Activated CD4-positive, alpha-beta T cell treated with anti-CD3 and anti-CD28 coated beads, Interleukin-2, amount 10 ng/mL, durations not matched to agents 7 days and 5 days (primary cell): ENCODE measurements around the gene B3GAT3. TPM values are rescaled to one million over a fixed set of nuclear protein-coding genes. Genes with fewer than 3 reads are reported as not detected.
"Not testable (repeated sequence)": the region's sequence is repeated elsewhere in the genome, so short reads cannot be mapped to it uniquely, and the experiment has no call there.

Experiments used
- CTCF ChIA-PET: fragments of 350-600 bp; sonication (Branson Sonifier 250); formaldehyde crosslinking; loops from one replicate; lab custom pipeline; 2021; ENCODE audit warnings: antibody characterized with exemption; lab: Charles Lee
- POLR2A ChIA-PET: fragments of 350-600 bp; sonication (Branson Sonifier 250); formaldehyde crosslinking; loops from one replicate; lab custom pipeline; 2021; ENCODE audit warnings: antibody characterized with exemption; lab: Charles Lee
- DNase-seq: peaks from one replicate; pipeline ENCODE4 v3.0.0-alpha.2; 2020
- H3K27ac Mint-ChIP-seq: one replicate; pipeline ENCODE4 v1.8.0; 2021; ENCODE audit warnings: mild to moderate bottlenecking, moderate library complexity, mixed read lengths
- H3K27me3 Mint-ChIP-seq: one replicate; pipeline ENCODE4 v1.8.0; 2021; ENCODE audit warnings: mixed read lengths
- H3K36me3 Mint-ChIP-seq: one replicate; pipeline ENCODE4 v1.8.0; 2021; ENCODE audit warnings: low read depth, mixed read lengths
- H3K4me1 Mint-ChIP-seq: one replicate; pipeline ENCODE4 v1.8.0; 2021; ENCODE audit warnings: mixed read lengths
- H3K4me3 Mint-ChIP-seq: one replicate; pipeline ENCODE4 v1.8.0; 2021; ENCODE audit warnings: mild to moderate bottlenecking, moderate library complexity, mixed read lengths
- H3K9me3 Mint-ChIP-seq: one replicate; pipeline ENCODE4 v1.8.0; 2021; ENCODE audit warnings: mixed read lengths
- microRNA-seq: library from miRNA; unstranded; fragments of <30 nt; microRNA quantifications from one replicate; pipeline ENCODE4 v1.2.0, GENCODE V29; 2021; ENCODE audit warnings: borderline microRNAs expressed, borderline replicate concordance
- total RNA-seq, 2 experiments: library from RNA; stranded (reverse); gene quantifications; one replicate each; pipeline ENCODE4 v1.2.3, GENCODE V29; 2021

Gene B3GAT3
- total RNA-seq, 2 experiments from 2014 or later = 63.4 to 71.1 TPM

DNA sequence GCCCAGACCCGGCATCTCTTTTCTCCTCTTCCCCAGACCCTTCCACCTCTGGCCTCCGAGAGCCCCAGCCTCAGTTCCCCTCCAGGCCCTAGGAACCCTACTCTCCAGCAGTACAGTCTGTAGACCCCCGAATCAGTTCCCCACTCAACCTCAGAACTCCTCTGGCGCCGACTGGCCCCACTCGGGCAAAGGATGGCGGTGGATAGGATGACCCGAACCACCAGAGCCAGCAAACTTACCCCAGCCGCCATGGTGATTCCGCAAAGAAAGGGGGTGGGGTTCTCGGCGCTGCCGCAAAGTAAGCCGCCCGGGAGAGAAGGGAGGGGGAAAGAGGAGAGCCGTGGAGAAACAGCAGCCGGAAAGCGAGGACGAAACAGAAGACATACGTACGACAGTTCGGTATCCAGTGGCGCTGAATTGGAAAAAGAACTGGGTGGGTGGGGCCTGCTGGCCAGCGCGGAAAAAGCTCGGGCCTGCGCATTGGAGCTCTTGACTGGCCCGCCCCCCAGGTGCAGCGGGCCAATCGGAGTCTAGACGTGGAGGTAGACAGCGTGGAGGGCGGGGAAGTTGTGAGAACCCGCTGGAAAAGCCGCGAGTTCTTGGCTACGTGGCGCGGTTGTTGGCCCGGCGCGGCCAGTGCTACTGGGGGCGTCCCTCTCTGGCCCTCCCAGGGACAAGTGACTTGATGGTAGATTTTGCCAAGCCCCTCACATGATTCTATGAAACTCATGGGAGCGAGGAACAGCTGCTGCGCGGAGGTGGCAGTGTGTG is 48.0 kb downstream of the B3GAT3 start, which contains the start of gene EEF1G:
Gene EEF1G, minus strand, starts transcription at position 300 of the 771 bp plus-strand sequence. Its CDS starts 49 bp downstream, at position 251.
- peak; percentile 99 for DNase-seq
- peaks cover 56% of the 10 kb centered on the region for H3K4me1 Mint-ChIP-seq
- ChIA-PET CTCF (interaction anchor here (0.6 to 2.0 kb wide), 10 partner anchors 8 to 280 kb away, joined by 3 to 11 read pairs (median 3); no protein-coding TSS in a partner anchor), POLR2A (interaction anchor here (0.6 to 1.4 kb wide), 9 partner anchors 17 to 783 kb away, joined by 3 to 14 read pairs (median 4); partner anchors contain the start of genes C11orf98, CSKMT, MTA2 and TUT1)
- no peaks in the 10 kb centered on the region for H3K27me3 Mint-ChIP-seq
- H3K4me3 Mint-ChIP-seq = peak within 1 kb of the TSS; percentile 96
- H3K27ac Mint-ChIP-seq = peak within 1 kb of the TSS; percentile 94
- H3K9me3 Mint-ChIP-seq = no peaks in the 10 kb centered on the region
- H3K36me3 Mint-ChIP-seq = peaks cover 56% of the 10 kb centered on the region

DNA sequence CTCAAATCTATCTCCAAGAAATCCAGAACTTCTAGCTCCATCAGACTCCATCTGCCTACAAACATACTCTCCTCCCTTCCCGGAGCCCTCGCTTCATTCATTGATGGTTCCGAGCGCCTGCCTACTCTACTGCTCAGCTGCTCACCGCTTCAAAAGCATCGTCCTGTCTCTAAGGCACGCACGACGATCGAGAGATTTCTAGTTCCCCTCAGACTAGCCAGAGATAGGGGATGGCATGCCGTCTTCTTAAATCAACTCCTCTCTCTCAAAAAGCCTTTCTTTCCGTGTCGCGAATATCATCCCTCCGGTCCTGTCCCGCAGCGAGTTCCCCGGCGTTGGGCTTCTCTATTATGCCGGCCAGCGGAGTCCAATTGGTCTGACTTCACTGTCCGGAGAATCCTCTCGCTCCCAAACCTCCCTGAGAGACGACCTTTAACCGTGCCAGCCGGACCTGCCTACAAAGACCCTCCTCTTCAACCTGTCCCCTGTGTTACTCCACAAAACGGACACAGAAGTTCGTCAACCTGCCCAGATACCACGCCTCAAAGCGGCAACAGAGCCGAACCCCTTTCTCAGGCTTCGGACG is 48.7 kb downstream of the B3GAT3 start:
- Mint-ChIP-seq H3K27ac (peak overlapping the region; percentile 94), H3K27me3 (no peaks in the 10 kb centered on the region), H3K4me1 (peaks cover 58% of the 10 kb centered on the region), H3K9me3 (no peaks in the 10 kb centered on the region), H3K4me3 (peak overlapping the region; percentile 96), H3K36me3 (peaks cover 56% of the 10 kb centered on the region)
- DNase-seq = peak; percentile 42
- CTCF ChIA-PET = interaction anchor here (0.6 to 2.0 kb wide), 7 partner anchors 16 to 215 kb away, joined by 3 to 11 read pairs (median 4); partner anchors contain the start of gene TUT1
- POLR2A ChIA-PET = interaction anchor here (0.6 to 1.4 kb wide), 8 partner anchors 16 to 783 kb away, joined by 3 to 14 read pairs (median 4); partner anchors contain the start of genes C11orf98, CSKMT, MTA2 and TUT1

DNA sequence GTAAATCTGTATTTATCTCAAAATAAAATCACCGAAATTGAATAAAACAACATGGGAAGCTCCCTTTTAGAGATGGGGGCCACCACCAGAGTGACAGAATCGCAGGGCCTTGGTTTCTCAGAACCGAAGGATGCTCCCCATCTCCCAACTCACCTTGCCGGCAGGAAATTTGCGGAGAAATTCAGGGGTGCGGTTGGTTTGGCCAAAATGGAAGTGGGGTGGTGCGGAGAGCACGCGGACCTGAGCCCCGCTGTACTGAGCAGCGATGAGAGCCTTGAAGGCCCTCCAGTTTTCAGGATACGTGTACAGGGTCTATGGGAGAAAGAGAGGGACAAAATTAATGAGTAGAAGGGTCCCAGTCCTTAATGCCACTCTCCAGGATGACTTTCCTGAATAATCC is 49.4 kb downstream of the B3GAT3 start:
- Mint-ChIP-seq H3K9me3 (no peaks in the 10 kb centered on the region), H3K4me3 (peak overlapping the region; percentile 96), H3K4me1 (peaks cover 59% of the 10 kb centered on the region), H3K36me3 (peaks cover 54% of the 10 kb centered on the region), H3K27me3 (no peaks in the 10 kb centered on the region), H3K27ac (peak overlapping the region; percentile 94)
- POLR2A ChIA-PET = no interaction called here
- no peak for DNase-seq
- CTCF ChIA-PET = interaction anchor here (0.8 to 1.5 kb wide), 2 partner anchors 19 to 148 kb away, joined by 3 to 4 read pairs; partner anchors contain the start of gene TUT1

DNA sequence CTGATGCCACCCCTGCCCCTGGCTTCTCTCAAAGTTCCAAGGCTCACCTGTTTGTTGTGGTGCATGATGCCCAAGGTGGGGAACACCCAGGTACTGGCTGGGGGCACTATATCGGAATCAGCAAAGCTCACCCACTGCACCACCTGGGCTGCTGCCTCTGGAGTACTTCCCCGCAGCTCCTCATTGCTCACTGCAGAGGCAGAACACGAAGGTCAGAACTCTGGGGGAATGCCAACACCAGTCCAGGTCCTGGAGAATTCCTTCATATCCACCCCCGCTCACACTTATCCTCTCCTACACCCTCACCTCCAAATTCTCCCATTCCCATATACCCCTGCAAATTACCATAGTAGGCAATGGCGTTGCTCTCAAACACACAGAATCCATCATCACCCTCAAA is 50.3 kb downstream of the B3GAT3 start:
- Mint-ChIP-seq H3K4me1 (peaks cover 66% of the 10 kb centered on the region), H3K4me3 (peak overlapping the region; percentile 24), H3K27ac (peak overlapping the region; percentile 17), H3K36me3 (peaks cover 57% of the 10 kb centered on the region)
- CTCF ChIA-PET = interaction anchor here (0.8 to 2.5 kb wide), 5 partner anchors 11 to 147 kb away, joined by 3 to 8 read pairs (median 6); partner anchors contain the start of gene TUT1
- POLR2A ChIA-PET, H3K27me3 Mint-ChIP-seq, DNase-seq, H3K9me3 Mint-ChIP-seq: not testable (repeated sequence)

DNA sequence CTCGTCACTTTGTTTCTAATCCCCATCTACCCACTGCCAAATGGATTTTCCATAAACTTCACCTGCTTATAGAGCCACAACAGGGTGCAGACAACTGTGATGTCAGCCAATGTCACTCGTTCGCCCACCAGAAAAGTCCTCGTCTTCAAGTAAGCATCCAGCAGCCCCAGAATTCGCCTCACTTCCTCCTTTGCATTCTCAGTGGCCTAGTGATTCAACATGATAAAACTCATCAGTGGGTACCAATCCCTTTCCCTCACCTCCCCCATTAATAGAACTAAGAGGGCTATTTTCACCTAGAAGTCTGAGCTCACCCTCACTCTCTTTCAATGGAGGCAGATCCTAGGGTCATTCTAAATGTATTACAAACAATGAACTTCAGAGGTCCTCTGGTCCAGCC is 50.9 kb downstream of the B3GAT3 start:
- CTCF ChIA-PET = interaction anchor here (0.8 to 2.5 kb wide), 7 partner anchors 8 to 146 kb away, joined by 3 to 8 read pairs (median 4); partner anchors contain the start of gene TUT1
- peaks cover 60% of the 10 kb centered on the region for H3K36me3 Mint-ChIP-seq
- DNase-seq, H3K9me3 Mint-ChIP-seq, POLR2A ChIA-PET, H3K27me3 Mint-ChIP-seq: not testable (repeated sequence)
- peaks cover 71% of the 10 kb centered on the region for H3K4me1 Mint-ChIP-seq
- peak overlapping the region; percentile 24 for H3K4me3 Mint-ChIP-seq
- peak overlapping the region; percentile 17 for H3K27ac Mint-ChIP-seq

DNA sequence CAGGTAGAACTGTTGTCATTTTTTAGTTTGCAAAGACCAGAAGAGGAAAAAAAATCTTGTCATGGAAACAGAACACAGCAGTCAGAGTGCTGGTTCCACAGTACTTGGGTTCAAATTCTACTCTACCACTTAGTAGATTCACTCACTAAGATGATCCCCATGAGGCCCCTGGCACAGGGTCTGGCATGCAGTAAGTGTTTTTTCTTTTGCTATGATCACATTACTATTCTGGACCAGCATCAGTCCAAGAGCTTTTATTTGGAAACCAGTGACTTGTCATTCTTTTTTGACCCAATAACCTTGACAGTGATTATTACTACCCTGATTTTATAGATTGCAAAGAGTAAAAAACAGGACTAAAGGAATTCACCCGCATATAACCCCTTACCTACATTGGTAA is 52.2 kb downstream of the B3GAT3 start:
- Mint-ChIP-seq H3K4me1 (peaks cover 66% of the 10 kb centered on the region), H3K27me3 (no peaks in the 10 kb centered on the region), H3K4me3 (no peak overlapping the region), H3K9me3 (no peaks in the 10 kb centered on the region), H3K36me3 (peaks cover 59% of the 10 kb centered on the region), H3K27ac (no peak overlapping the region)
- POLR2A ChIA-PET = interaction anchor here (0.6 to 0.9 kb wide), 3 partner anchors 13 to 63 kb away, joined by 3 read pairs; partner anchors contain the start of gene TUT1
- DNase-seq = no peak
- CTCF ChIA-PET = interaction anchor here (0.5 to 2.5 kb wide), 10 partner anchors 9 to 145 kb away, joined by 3 to 8 read pairs (median 4); partner anchors contain the start of gene TUT1

DNA sequence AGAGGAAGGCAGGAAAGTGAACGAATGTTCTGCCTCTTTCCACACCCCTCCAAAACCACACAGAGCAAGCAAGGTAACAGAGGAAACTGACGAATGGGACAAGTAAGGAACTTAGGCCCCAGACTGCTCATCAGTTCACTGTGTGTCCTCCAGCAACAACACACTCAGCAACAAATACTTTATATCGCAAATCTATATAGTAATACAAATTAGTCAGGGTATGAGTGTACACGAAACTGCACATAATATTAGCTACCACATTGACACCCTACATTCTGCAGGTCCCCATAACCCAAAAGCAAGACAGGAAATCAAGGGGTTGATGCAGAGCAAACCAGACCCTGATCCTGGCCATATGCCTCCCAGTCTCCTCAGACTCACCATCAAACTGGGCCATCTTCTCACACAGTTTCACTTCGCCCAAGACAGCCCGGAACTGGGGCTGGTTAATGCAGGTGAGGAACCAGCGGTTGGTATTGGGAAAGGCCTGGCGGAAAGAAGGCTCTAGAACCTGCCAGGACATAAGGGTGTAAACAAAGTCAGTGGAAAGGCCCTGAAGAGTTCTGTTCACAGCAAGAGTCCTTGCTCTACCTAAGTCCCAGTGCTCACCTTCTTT is 54.7 kb downstream of the B3GAT3 start:
- Mint-ChIP-seq H3K36me3 (peaks cover 57% of the 10 kb centered on the region), H3K27ac (peak overlapping the region; percentile 68), H3K9me3 (no peaks in the 10 kb centered on the region), H3K27me3 (no peaks in the 10 kb centered on the region), H3K4me3 (no peak overlapping the region), H3K4me1 (peaks cover 54% of the 10 kb centered on the region)
- no peak for DNase-seq
- ChIA-PET CTCF (interaction anchor here (0.6 to 5.1 kb wide), 6 partner anchors 24 to 456 kb away, joined by 3 to 18 read pairs (median 3); partner anchors contain the start of gene TMEM179B), POLR2A (no interaction called here)

DNA sequence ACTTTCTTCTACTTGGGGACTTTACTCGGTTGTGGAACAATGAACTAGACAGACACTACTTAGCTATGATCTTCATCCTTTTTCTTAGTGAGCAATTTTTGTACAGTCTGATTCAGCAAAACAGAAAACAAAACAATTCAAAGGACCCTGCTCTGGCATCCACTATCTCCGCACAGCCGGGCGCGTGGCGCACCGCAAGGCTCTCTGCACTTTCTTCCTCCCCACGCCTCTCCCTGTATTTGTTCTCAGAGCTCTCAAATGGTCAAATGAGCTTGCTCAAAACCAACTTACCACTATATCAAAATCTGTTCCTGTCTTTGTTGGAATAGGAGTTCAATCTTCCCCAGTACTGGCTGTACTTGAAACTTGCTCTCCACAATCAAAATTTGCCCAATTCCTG is 55.5 kb downstream of the B3GAT3 start:
- Mint-ChIP-seq H3K9me3 (no peaks in the 10 kb centered on the region), H3K27me3 (no peaks in the 10 kb centered on the region), H3K4me1 (peaks cover 51% of the 10 kb centered on the region), H3K4me3 (no peak overlapping the region), H3K36me3 (peaks cover 53% of the 10 kb centered on the region), H3K27ac (peak overlapping the region; percentile 68)
- CTCF ChIA-PET = interaction anchor here (1.1 to 5.1 kb wide), 2 partner anchors 9 to 142 kb away, joined by 3 to 18 read pairs; no protein-coding TSS in a partner anchor
- POLR2A ChIA-PET = no interaction called here
- no peak for DNase-seq

Small RNA genes lying within 50 kb of the gene (microRNA-seq; reads per million reads assigned to microRNA genes)
- gene MIR6747 = 0.84 reads per million

Other genes starting within 250 kb of the B3GAT3 start
- not detected for gene SCGB1A1, start 203.0 kb downstream of the B3GAT3 start, total RNA-seq
- 100 to 1,000 TPM; 206 to 237 TPM for gene AHNAK, start 75.2 kb downstream of the B3GAT3 start, total RNA-seq
- 1,000 to 10,000 TPM; 1,239 to 1,470 TPM for gene EEF1G, start 48.1 kb downstream of the B3GAT3 start, total RNA-seq
- 10 to 100 TPM; 24.1 to 26.0 TPM for gene TUT1, start 30.5 kb downstream of the B3GAT3 start, total RNA-seq
- 100 to 1,000 TPM; 270 to 299 TPM for gene MTA2, start 20.1 kb downstream of the B3GAT3 start, total RNA-seq
- gene EML3, start 9.2 kb downstream of the B3GAT3 start, total RNA-seq = 100 to 1,000 TPM; 137 to 144 TPM
- gene ROM1, start 8.7 kb downstream of the B3GAT3 start, total RNA-seq = 1 to 10 TPM; 1.0 to 1.3 TPM
- 100 to 1,000 TPM; 290 to 291 TPM for gene GANAB, start 24.6 kb upstream of the B3GAT3 start, total RNA-seq
- gene INTS5, start 31.3 kb upstream of the B3GAT3 start, total RNA-seq = 10 to 100 TPM; 26.3 to 27.6 TPM
- 10 to 100 TPM; 86.0 to 93.9 TPM for gene C11orf98, start 43.2 kb upstream of the B3GAT3 start, total RNA-seq
- gene CSKMT, start 43.3 kb upstream of the B3GAT3 start, total RNA-seq = 10 to 100 TPM; 11.0 to 18.2 TPM
- 1 to 10 TPM; 6.7 to 7.4 TPM for gene UQCC3, start 49.7 kb upstream of the B3GAT3 start, total RNA-seq
- 10 to 100 TPM; 19.5 to 21.3 TPM for gene LBHD1, start 50.3 kb upstream of the B3GAT3 start, total RNA-seq
- 100 to 1,000 TPM; 126 to 146 TPM for gene UBXN1, start 57.1 kb upstream of the B3GAT3 start, total RNA-seq
- under 1 TPM; 0.17 to 0.40 TPM for gene LRRN4CL, start 67.5 kb upstream of the B3GAT3 start, total RNA-seq
- gene BSCL2, start 85.4 kb upstream of the B3GAT3 start, total RNA-seq = 10 to 100 TPM; 28.3 to 41.0 TPM
- not detected for gene GNG3, start 85.7 kb upstream of the B3GAT3 start, total RNA-seq
- 10 to 100 TPM; 67.9 to 69.0 TPM for gene HNRNPUL2, start 105.5 kb upstream of the B3GAT3 start, total RNA-seq
- gene TTC9C, start 106.5 kb upstream of the B3GAT3 start, total RNA-seq = 10 to 100 TPM; 51.1 to 59.9 TPM
- gene ZBTB3, start 132.2 kb upstream of the B3GAT3 start, total RNA-seq = 10 to 100 TPM; 14.3 to 18.5 TPM
- gene POLR2G, start 139.6 kb upstream of the B3GAT3 start, total RNA-seq = 10 to 100 TPM; 87.2 to 99.8 TPM
- 10 to 100 TPM; 17.7 to 19.4 TPM for gene TAF6L, start 149.4 kb upstream of the B3GAT3 start, total RNA-seq
- 10 to 100 TPM; 46.8 to 55.9 TPM for gene TMEM179B, start 165.4 kb upstream of the B3GAT3 start, total RNA-seq
- 10 to 100 TPM; 17.9 to 19.4 TPM for gene TMEM223, start 170.0 kb upstream of the B3GAT3 start, total RNA-seq
- 100 to 1,000 TPM; 110 to 121 TPM for gene NXF1, start 183.5 kb upstream of the B3GAT3 start, total RNA-seq
- 10 to 100 TPM; 34.1 to 41.0 TPM for gene STX5, start 210.1 kb upstream of the B3GAT3 start, total RNA-seq
- gene TEX54, start 210.9 kb upstream of the B3GAT3 start, total RNA-seq = under 1 TPM in 1 of 2 experiments, not detected in 1; 0.48 TPM
- gene WDR74, start 217.6 kb upstream of the B3GAT3 start, total RNA-seq = 10 to 100 TPM; 53.8 to 60.4 TPM